NCI-H2081 (cell line): ENCODE data around the gene SPDYE11.
"Not testable (repeated sequence)": the region's sequence is repeated elsewhere in the genome, so short reads cannot be mapped to it uniquely, and the experiment has no call there.

Experiments used
- DNase-seq, 2 experiments: peaks; one replicate each; lab custom pipeline; 2025; lab: John Stamatoyannopoulos, UW

The SPDYE11 gene, protein sequence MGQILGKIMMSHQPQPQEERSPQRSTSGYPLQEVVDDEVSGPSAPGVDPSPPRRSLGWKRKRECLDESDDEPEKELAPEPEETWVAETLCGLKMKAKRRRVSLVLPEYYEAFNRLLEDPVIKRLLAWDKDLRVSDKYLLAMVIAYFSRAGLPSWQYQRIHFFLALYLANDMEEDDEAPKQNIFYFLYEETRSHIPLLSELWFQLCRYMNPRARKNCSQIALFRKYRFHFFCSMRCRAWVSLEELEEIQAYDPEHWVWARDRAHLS

DNA sequence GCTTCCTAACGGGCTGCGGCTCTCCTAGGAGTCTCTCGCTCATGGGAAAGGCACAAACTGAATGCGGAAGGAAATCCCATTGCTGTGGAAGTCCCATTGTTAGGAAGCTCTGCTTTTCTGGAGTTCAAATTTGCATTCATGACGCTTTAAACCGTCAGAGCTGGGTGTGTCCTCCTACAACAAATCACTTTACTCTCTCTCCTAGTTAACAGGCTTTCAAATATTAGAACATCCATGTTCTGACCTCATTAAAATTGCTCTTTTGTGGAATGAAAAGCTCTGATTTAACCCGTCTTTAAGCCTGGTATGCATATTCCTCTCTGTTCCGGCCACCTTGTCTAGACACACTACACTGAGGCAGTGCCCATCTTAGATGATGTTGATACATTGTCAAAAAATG lies at the start of gene SPDYE11:
Gene SPDYE11, minus strand, starts transcription at position 101 of the 400 bp plus-strand sequence. CDS start 1,800 bp downstream, outside the sequence.
- not testable (repeated sequence) for DNase-seq

DNA sequence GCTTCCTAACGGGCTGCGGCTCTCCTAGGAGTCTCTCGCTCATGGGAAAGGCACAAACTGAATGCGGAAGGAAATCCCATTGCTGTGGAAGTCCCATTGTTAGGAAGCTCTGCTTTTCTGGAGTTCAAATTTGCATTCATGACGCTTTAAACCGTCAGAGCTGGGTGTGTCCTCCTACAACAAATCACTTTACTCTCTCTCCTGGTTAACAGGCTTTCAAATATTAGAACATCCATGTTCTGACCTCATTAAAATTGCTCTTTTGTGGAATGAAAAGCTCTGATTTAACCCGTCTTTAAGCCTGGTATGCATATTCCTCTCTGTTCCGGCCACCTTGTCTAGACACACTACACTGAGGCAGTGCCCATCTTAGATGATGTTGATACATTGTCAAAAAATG lies 28.2 kb upstream of the SPDYE11 start, which contains the start of gene SPDYE9:
Gene SPDYE9, minus strand, starts transcription at position 101 of the 400 bp plus-strand sequence. CDS start 1,800 bp downstream, outside the sequence.
- not testable (repeated sequence) for DNase-seq

DNA sequence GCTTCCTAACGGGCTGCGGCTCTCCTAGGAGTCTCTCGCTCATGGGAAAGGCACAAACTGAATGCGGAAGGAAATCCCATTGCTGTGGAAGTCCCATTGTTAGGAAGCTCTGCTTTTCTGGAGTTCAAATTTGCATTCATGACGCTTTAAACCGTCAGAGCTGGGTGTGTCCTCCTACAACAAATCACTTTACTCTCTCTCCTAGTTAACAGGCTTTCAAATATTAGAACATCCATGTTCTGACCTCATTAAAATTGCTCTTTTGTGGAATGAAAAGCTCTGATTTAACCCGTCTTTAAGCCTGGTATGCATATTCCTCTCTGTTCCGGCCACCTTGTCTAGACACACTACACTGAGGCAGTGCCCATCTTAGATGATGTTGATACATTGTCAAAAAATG lies 28.0 kb downstream of the SPDYE11 start, which contains the start of gene SPDYE8:
Gene SPDYE8, minus strand, starts transcription at position 101 of the 400 bp plus-strand sequence. CDS start 1,800 bp downstream, outside the sequence.
- DNase-seq = not testable (repeated sequence)

DNA sequence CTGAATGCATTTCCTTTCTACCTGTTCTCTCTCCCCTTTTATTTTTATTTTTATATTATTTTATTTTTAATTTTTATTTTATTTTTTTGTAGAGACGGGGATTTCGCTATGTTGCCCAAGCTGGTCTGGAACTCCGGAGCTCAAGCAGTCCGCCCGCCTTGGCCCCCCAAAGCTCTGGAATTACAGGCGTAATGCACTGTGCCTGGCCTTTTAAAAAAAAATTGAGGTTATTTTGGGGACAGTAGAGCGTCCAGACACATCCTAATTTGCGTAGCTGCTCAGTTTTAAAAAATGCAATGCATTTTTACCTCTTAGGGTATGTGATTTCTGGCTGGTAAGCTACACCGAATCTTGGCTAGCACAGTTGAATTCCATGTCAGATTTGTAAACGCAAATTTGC lies 51.2 kb downstream of the SPDYE11 start:
- not testable (repeated sequence) for DNase-seq

DNA sequence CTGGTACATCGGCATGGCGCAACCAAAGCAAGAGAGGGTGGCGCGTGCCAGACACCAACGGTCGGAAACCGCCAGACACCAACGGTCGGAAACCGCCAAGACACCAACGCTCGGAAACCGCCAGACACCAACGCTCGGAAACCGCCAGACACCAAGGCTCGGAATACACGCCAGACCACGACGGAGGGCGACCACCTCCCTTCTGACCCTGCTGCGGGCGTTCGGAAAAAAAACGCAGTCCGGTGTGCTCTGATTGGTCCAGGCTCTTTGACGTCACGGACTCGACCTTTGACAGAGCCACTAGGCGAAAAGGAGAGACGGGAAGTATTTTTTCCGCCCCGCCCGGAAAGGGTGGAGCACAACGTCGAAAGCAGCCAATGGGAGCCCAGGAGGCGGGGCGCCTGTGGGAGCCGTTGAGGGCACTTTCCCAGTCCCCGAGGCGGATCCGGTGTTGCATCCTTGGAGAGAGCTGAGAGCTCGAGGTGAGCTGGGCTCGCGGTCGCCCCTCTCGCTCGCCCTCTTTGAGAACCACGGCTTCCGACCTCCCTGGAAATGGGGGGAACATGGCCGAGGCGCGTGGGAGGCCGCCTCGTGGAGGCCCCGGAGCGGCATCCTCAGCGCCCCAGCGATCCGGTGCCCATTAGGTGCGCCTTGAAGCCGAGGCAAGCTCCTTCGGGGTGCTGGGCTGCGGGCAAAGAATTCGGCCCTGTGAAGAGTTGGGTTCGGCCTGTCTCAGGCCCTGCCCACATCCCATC lies 51.8 kb downstream of the SPDYE11 start:
- not testable (repeated sequence) for DNase-seq

DNA sequence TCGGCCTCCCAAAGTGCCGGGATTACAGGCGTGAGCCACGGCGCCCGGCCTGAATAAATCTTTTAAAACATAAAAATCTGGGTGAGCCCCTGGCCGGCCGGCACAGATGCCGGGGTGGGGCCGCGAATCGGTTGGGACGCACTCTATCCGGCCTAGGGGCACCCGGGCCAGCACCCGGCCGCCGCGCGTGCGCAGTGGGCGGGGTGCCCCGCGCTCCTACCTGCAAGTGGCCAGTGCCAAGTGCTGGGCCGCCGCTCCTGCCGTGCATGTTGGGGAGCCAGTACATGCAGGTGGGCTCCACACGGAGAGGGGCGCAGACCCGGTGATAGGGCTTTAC lies 52.4 kb downstream of the SPDYE11 start:
- not testable (repeated sequence) for DNase-seq

DNA sequence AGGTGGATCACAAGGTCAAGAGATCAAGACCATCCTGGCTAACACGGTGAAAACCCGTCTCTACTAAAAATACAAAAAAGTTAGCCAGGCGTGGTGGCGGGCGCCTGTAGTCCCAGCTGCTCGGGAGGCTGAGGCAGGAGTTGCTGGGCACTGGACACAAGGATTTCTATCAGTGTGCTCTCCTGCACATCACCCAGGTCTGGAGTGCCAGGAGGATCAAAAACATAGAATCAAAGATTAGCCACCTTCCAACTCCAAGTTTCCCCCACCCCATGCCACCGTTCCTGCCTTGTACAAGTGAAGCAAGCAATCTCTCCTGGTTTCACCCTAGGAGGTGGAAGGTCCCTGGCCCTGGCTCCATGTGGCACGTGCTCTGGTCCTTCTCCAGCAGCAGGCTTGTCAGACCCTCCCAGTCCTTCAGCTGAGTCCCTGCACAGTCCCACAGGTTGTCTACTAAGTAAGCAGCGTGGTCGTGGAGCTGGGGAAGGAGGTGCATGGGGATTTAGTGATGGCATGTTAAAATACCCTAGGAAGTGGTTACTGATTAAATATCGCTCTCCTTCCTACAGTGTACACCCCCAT lies 59.7 kb downstream of the SPDYE11 start:
- DNase-seq = not testable (repeated sequence)
